Testis (tissue), 2 donors: Measurements from ENCODE around the gene FOXR1.

ENCODE experiments used
- CTCF ChIP-seq, 3 experiments: fragments of 450-650 bp in 2 of 3; fragments of 200-600 bp in 1 of 3; sonication (generic) in 1 of 3; IDR thresholded peaks; one replicate each; pipeline ENCODE4 v1.5.1; 2016 to 2019; ENCODE audit warnings: antibody characterized with exemption in 3 of 3, mild to moderate bottlenecking in 2 of 3, moderate library complexity in 1 of 3
- POLR2A ChIP-seq: fragments of 450-650 bp; IDR thresholded peaks from one replicate; pipeline ENCODE4 v1.6.1; 2017; ENCODE audit warnings: antibody characterized with exemption, mild to moderate bottlenecking, moderate library complexity

DNA sequence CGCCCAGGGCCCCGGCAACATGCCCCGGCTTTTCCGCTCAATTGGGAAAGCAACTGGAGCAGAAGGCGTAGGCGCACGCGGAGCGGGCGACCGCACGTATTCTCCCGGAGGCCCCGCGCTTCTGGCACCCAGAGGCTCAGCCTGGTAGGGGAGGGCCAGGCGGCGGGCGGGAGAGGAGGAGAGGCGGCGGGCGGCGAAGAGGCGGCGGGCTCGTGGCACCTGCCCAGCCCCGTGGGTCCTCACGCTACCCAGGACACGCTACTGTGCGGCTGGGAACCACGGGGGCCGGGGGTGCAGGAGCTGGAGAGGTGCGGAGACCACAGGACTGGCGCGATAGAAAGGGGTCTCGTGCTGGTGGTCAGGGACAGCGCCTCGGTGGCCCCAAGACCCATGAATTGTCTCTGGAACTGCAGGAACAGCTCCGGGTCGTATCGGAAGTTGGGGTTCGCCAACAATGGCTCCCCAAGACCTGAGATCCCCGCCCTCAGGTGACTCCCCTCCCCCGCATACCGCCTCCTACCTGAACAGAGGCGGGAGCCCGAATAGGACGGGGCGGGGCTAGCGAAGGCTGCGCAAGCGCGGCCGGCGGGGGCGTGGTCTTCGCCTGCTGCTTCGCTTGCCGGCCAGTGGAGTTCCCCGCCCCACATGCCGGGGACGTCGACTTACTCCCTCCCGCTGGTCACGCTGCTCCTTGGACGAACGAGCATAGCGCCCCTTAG, 58.9 kb downstream of the FOXR1 start, which contains the start of gene SLC37A4:
- TF ChIP-seq POLR2A: no peak
- peak; percentile 83 to 97 (median 86) for TF ChIP-seq CTCF (IDR thresholded peaks at IDR 0.05)
